Fibroblast of pulmonary artery (primary cell): ENCODE measurements around the gene WDR64.

Experiments used
- DNase-seq: peaks from one replicate; pipeline ENCODE4 v3.0.0-alpha.2; 2010; ENCODE audit warnings: low read depth
- H3K4me3 ChIP-seq: replicated peaks from 2 replicates; pipeline ENCODE4 v1.5.1; 2011; ENCODE audit warnings: low read depth, mild to moderate bottlenecking, control low read depth, low read length, moderate library complexity
- CTCF ChIP-seq: IDR thresholded peaks from 2 replicates; pipeline ENCODE4 v1.5.1; 2011; ENCODE audit warnings: mild to moderate bottlenecking, control low read depth, low read length, inconsistent platforms; ENCODE audit errors: missing control alignments

The WDR64 gene

DNA sequence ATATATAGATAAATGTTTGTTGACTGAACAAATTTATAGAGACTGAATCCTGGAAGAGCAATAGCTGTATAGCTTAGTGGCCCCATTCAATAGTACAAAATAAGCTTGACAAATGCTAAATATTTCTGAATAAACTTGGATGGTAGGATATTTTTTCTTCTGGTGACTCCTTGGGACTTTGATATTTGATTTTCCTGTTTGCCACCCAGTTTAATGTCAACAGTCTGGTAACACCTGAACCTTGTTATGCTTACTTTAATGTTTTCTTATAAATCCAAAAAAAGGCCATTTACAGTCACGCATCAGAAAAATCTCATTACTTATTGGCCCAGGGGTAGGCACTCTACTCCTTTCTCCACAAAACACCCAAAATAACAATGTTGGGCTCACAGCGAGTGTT is 30.8 kb downstream of the WDR64 start:
- no peak for TF ChIP-seq CTCF
- no peak for DNase-seq

GRCh38 chr1:241684108-241684507 is 32.0 kb downstream of the WDR64 start:
- H3K4me3 ChIP-seq: no peak overlapping the region
- DNase-seq: no peak
- TF ChIP-seq CTCF: no peak

More for the DNA sequence above, 30.8 kb downstream of the WDR64 start:
- no peak overlapping the region for H3K4me3 ChIP-seq

DNA sequence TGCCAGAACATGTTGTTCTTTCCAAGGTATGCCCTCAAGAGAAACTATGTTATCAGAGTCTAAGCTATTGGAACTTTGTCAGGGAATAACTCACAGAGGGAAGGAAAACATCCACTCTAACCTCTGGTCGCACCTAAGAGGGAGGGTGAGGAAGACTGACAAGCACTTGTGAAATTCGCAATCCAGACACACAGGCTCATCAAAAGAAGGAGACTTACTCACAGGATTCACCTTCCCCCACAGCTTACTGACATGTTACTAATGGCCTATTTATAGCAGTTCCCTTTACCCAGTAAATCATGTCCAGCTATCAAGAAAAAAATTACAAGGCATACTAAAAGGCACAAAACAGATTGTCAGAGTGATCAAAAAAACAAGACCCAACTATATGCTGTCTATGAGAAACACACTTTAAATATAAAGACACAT is 36.9 kb downstream of the WDR64 start:
- peak; percentile 11 for DNase-seq
- H3K4me3 ChIP-seq: no peak overlapping the region
- TF ChIP-seq CTCF: no peak

DNA sequence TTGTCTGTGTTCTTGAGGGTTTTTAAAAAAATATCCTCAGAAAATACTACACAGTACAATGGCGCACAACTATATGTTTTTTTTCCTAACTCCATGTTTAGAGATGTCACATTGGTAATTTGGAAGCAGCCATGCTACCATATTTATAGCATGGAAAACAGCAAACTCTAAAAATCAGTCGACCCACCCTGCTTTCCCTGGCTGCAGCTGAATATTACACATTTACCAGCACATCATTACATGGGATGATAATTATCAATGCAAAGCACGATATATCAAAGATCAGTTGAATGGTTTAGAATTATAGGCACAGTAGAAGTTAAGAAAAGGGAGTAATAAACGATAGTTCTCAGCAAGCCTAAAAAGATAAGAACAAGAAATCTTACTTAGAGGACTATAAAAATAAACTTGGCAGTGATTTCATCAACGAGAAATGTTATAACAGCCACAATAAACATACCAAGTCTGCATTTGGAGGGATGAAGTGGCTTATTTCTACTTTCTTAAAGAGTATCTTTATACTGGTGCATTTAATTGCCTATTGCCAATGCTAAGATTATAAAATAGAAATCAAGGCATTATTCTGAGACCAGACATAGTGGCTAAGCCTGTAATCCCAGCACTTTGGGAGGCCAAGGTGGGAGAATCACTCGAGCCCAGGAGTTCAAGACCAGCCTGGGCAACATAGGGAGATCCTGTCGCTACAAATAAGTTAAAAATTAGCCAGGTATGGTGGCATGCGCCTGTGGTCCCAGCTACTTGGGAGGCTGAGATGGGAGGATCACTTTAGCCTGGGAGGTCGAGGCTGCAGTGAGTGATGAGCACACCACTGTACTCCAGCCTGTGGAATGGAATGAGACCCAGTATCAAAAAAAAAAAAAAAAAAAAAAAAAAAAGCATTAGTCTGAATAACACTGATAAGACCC is 43.4 kb downstream of the WDR64 start:
- TF ChIP-seq CTCF: no peak
- no peak overlapping the region for H3K4me3 ChIP-seq
- no peak for DNase-seq

GRCh38 chr1:241696172-241696814 is 44.2 kb downstream of the WDR64 start:
- TF ChIP-seq CTCF: no peak
- no peak for DNase-seq
- H3K4me3 ChIP-seq: no peak overlapping the region

DNA sequence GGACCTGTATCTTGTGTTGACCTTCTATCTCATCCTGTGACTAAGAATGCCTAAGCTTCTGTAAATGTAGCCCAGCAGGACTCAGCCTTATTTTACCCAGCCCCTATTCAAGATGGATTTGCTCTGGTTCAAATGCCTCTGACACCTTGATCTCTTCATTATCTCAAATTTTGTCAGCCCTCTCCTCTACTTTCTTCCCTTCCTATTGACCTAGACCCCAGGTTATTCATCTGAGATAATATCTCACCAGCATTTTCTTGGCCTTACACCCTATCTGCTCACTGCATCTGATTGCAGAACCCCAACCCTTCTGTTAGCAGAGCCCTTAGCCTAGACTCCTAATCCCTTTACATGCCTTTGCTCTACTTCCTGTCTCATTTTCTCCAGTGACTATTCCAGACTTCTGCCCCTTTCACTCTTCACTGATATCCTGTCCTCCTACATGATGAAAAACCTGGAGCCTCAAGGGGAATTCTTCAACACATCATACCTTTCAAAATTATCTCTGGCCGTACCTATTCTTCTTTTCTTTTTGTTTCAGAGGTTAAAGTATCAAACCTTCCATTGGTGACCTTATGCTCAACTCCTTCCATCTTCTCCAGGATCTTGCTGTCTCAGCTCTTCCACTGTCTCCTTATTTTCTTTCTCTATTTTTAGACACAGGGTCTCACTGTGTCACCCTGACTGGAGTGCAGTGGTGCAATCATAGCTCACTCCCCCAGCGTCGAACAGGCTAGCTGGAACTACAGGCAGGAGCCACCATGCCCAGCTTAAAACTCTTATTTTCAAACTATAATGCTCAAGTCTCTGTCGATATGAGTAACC is 44.9 kb downstream of the WDR64 start:
- no peak for DNase-seq
- TF ChIP-seq CTCF: no peak
- H3K4me3 ChIP-seq: no peak overlapping the region
